D721Med (cell line): ENCODE data around the gene KANK4.

ENCODE experiments used
- DNase-seq: peaks from one replicate; pipeline ENCODE4 v3.0.0; 2011; ENCODE audit warnings: low spot score; ENCODE audit not compliant: insufficient read length
- FAIRE-seq: peaks from 2 replicates; lab custom pipeline; 2011; peaks lifted over from hg19 to GRCh38; lab: Jason Lieb, UNC
- TF ChIP-seq, protein P1 (sequence below): IDR thresholded peaks from 2 replicates; pipeline ENCODE4 v1.5.1; 2012; ENCODE audit warnings: mild to moderate bottlenecking, control low read depth; ENCODE audit not compliant: insufficient read depth; ENCODE audit errors: missing control alignments

The KANK4 gene

DNA sequence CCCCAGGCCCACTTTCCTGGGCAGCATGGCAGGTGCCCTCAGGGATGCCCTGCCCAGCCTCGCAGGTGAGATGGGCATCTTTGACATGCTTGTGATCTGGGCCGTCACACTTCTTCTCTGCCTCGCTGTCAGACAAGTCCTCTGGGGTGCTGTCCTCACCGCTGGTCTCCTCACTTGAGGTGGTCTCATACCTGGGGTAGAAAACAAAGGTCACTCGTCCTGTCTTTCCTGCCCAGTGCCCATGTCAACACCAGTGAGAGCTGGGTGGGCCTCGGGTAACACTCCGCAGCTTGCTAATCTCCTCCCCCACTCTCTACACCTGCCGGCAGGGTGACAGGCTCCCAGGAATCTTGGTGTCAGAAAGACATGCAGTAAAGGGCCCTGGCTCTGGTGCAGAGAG lies 50.9 kb downstream of the KANK4 start:
- no peak for DNase-seq
- no peak for FAIRE-seq
- TF ChIP-seq, protein P1, sequence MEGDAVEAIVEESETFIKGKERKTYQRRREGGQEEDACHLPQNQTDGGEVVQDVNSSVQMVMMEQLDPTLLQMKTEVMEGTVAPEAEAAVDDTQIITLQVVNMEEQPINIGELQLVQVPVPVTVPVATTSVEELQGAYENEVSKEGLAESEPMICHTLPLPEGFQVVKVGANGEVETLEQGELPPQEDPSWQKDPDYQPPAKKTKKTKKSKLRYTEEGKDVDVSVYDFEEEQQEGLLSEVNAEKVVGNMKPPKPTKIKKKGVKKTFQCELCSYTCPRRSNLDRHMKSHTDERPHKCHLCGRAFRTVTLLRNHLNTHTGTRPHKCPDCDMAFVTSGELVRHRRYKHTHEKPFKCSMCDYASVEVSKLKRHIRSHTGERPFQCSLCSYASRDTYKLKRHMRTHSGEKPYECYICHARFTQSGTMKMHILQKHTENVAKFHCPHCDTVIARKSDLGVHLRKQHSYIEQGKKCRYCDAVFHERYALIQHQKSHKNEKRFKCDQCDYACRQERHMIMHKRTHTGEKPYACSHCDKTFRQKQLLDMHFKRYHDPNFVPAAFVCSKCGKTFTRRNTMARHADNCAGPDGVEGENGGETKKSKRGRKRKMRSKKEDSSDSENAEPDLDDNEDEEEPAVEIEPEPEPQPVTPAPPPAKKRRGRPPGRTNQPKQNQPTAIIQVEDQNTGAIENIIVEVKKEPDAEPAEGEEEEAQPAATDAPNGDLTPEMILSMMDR: no peak

DNA sequence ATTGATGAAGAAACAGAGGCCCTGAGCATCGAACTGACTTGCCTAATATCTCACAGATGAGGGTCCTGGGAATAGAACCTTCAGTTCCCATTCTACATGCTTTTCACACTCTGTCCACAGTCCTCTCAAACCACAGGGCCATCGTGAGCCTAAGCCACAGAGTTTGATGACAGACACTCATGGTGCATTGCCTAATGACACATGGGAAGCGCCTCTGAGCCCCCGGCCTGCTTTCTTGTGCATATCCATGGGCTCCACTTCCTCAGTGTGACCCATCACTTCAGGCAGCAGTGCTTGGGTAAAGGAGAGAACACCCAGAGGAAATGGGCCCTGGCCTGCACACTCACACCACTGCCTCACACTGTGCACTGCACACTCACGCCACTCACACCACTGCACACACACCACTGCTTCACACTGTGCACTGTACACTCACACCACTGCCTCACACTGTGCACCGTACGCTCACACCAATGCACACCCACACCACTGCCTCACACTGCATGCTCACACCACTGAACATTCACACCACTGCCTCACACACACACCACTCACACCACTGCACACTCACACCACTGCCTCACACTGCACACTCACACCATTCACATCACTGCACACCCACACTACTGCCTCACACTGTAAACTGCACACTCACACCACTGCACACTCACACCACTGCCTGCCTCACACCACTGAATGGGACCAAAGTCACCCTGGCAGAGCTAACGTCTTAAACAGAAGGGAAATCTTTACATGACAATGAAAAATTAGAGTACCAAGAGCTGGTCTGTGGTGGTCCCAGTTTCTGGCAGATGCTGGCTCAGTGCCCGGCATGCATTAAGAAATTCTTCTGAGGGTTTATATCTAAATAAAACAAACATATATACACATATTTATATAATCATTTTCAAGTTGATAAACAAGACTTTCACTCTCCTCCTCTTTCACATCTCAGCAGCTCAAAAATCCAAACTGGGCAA lies 53.0 kb downstream of the KANK4 start:
- TF ChIP-seq, protein P1: no peak
- no peak for DNase-seq
- no peak for FAIRE-seq

DNA sequence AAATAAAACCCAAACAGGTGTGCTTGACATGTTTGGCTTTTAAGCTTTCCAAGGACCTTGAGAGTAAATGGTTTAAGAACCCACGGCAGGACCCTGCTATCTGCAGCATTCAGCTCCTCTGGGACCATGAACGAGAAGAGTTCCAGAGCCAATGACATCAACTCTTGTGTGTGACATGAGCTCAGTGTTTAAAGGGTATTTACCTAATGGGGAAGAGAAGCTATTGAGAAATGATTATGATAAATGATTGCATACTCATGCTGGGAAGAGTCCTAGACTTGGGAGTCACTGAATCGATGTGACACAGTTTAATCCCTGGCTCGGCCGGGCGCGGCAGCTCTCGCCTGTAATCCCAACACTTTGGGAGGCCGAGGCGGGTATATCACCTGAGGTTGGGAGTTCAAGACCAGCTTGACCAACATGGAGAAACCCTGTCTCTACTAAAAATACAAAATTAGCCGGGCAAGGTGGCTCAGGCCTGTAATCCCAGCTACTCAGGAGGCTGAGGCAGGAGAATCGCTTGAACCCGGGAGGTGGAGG lies 55.4 kb downstream of the KANK4 start:
- FAIRE-seq (no peak), DNase-seq (no peak)
- TF ChIP-seq, protein P1: no peak

DNA sequence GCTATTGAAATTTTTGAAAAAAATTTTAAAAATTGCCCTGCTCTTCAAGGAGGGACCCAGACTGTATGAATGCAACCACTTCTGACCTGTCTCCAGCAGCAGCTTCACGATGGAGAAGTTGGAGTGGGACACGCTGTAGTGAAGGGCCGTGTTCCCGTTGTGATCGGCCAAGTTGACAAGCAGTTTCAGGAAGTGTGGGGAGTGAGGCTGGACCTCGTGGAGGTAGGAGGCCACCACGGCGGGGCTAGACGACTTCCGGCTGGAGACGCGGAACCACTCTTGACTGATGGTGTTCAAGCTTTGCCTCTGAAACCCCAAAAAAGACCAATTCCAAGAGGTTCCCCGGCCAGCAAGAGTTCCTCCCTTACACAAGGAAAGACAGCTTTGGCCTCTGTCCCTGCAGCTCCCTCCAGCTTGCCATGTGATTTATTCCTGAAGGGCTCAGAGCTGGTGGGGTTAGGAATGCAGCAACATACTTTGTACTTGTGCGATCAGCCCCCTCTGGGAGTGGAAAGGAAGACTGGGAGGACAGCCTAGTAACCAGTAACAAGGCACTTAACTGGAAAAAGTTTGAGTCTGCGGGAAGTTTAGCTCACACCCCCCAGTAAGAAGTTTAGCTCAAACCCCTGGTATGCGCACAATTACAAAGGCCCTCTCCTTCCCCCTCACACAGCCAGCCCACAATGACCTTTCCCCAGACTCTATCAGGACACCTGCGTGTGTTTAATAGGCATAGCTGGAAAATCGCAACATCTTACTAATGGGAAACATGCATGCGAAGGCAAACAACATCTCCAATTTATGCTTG lies 56.0 kb downstream of the KANK4 start:
- FAIRE-seq (no peak), DNase-seq (no peak)
- TF ChIP-seq, protein P1: no peak

DNA sequence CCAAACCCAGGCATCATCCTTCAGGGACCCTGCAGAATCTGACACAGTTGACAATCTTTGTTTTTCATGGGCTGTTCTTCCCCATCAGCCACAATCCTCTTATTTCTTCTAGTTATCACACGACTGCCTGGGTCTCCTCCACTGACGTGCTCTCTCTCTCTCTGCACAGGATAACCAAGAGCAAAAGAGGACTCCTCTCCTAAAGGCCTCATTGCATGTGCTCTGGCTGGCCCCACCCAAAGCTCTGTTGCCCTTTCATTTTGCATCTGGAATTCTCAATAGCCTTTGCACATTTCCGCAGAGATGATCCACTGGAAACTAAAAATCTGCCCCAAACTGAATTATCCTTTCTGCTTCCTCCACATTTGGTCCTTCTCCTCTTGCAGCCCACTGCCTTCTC lies 58.5 kb downstream of the KANK4 start:
- FAIRE-seq: no peak

DNA sequence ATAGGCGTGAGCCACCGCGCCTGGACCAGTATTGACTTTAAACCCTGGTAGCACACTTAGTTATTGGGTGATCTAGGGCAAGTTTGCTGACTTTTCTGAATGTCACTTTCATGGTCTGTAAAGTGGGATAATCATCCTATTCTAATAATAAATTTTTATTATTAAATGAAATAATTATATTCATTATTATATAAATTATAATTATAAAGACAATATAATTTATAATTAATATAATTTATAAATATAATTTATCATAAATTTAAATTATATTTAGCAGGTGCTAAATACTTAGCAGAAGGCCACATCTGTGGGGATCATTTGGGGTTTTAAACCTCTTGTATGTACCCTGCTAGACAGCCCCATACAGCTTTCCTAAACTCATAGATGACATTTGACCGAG lies 59.7 kb downstream of the KANK4 start:
- TF ChIP-seq, protein P1: no peak
- no peak for FAIRE-seq
- DNase-seq: no peak

More for the DNA sequence above, 58.5 kb downstream of the KANK4 start:
- TF ChIP-seq, protein P1: no peak
- no peak for DNase-seq
